HT1080 (cell line): Measurements from ENCODE around the gene SDK2. TPM values are rescaled to one million over a fixed set of nuclear protein-coding genes. Genes with fewer than 3 reads are reported as not detected.
"Not testable (repeated sequence)": the region's sequence is repeated elsewhere in the genome, so short reads cannot be mapped to it uniquely, and the experiment has no call there.

ENCODE experiments used
- DNase-seq: peaks from one replicate; pipeline ENCODE4 v3.0.0-alpha.2; 2015; ENCODE audit warnings: low read depth
- total RNA-seq: library from RNA; depleted of rRNA; stranded (reverse); fragments of >200 nt; shearing (Covaris generic); gene quantifications from 2 replicates; pipeline ENCODE4 v1.2.3, GENCODE V29; 2014

Gene SDK2
- total RNA-seq, 1 experiment from 2014 or later: 0.39 TPM

DNA sequence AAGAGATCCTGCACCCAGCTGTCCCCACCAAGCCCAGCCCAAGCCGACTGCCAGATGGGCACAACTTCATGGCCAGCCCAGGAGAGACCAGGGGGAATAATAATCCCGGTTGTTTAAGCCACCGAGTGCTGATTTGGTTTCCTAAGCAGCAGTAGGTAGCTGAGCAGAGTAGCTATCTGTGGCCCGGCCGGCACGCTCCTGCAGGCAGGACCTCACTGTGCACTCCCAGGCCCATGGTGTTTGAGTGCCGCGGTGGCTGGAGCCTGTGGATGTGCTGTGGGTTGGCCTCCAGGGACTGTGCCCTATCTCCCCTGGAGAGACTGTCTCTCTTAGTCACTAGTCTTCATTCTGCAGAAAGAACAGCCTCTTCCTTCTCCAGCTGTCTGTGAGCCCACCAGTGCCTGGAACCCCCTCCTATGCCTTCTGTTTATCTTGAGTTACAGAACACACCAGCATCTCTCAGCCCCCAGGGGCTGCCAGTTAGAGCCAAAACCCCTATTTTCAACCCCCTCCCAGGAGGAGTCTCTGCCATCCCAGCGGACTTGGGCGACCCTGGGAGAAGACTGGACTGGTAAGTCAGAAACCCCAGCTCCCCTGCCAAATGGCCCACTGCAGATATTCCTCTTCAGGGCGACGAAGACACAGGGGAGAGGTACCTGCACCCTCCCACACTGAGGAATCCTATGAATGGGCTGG, 152.0 kb downstream of the SDK2 start:
- no peak for DNase-seq

DNA sequence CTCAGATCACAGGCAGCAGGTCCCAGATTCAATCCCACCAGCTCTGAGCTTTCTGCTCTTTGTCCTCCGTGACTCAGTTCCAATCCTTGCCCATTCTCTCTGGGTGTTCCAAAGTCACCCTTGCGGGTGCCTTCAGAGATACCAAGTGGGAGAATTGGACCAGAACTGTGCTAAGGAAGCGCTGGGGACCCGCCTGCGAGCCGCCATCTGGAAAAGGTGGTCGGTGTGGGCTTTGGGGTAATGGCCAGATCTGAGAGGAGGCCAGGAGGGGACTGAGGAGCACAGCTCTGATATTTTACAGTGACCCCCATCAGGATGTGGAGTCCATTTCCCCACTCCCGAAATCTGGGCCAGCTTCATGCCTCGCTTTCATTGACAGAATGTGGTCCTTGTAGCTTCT, 152.6 kb downstream of the SDK2 start:
- DNase-seq: no peak

DNA sequence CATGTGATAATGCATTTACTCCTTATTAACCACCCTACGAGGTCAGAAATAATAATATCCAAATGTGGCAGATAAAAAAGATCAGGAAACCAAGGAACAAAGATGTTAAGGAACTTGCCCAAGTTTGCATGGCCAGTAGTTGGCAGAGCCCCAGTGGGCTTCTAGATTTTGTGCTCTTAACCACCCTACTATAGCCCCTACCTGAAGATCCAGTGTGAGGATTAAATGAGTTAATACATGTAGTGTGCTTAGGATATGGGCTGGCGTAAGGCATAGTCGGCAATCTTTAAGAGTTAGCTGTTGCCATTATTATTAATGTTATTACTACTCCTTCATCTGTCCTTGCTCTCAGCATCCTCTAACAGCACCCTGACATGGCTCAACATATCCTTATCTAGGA, 153.4 kb downstream of the SDK2 start:
- DNase-seq: no peak

- DNase-seq: no peak
Measured at GRCh38 chr17:73489991-73490390, 154.3 kb downstream of the SDK2 start.

- no peak for DNase-seq
Measured at GRCh38 chr17:73489333-73489732, 154.9 kb downstream of the SDK2 start.

- DNase-seq: no peak
Measured at GRCh38 chr17:73485130-73485529, 159.1 kb downstream of the SDK2 start.

GRCh38 chr17:73482894-73483293, 161.4 kb downstream of the SDK2 start:
- DNase-seq: no peak

GRCh38 chr17:73482251-73482716, 162.0 kb downstream of the SDK2 start:
- no peak for DNase-seq

DNA sequence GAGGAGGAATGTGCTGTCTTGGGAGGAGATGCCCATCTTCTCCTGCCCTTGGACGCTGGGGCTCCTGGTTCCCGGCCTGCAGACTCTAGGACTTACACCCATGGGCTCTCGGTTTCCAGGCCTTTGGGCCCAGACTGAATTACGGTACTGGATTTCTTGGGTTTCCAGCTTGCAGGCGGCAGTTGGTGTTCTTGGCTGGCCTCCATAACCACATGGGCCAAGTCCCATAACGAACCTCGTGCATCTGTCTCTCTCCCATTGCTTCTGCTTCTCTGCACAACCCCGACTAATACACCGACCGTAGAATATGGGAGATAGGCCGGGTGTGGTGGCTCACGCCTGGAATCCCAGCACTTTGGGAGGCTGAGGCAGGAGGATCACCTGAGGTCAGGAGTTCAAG, 162.6 kb downstream of the SDK2 start:
- DNase-seq: no peak

- DNase-seq: no peak
Measured at GRCh38 chr17:73480740-73481139, 163.5 kb downstream of the SDK2 start.

DNA sequence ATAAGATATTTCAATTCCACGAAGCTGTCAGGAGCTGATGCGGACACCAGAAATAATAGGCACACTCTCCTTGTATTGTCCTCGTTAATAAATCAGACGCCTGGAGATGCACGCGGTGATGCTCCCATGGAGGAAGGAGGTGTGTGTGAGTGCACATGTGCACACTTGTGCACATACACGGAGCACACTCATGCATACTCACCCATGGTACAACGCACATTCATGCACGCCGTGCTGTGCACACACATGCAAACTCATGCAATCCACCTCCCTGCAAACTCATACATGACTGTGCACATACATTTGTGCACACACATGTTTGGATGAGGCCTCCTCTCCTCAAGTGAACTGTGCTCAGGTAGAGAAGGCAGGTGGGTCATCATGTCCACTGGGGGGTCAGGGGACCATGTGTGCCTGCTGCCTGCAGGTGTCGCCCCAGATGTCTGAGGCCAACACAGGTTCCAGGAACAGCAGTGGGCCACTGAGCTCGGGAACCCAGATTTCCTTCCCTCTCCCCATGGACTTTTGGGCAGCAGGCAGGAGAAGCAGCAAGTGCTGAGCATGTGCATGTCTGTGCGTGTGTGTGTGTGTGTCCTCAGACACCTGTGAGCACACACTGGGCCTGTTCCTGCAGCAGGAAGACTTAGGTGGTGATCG, 165.3 kb downstream of the SDK2 start:
- no peak for DNase-seq

DNA sequence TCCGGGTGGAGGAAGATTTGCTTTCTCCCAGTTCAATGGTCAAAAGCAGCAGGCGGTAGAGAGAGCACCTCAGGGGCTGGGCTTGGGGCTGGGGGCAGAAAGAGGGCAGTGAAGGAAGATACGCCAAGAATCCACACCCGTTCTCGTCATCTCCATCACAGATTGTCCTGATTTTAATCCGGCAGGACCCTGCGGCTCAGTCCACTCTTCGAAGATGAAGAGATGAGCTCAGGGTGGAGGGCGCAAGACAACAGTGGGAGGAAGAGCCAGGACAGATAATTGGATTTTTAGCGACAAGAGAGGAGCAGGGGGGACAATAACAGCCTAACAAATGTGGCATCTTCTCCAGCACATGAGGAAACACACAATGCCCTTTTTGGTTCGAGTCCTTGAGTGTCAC, 165.9 kb downstream of the SDK2 start:
- DNase-seq: no peak

DNA sequence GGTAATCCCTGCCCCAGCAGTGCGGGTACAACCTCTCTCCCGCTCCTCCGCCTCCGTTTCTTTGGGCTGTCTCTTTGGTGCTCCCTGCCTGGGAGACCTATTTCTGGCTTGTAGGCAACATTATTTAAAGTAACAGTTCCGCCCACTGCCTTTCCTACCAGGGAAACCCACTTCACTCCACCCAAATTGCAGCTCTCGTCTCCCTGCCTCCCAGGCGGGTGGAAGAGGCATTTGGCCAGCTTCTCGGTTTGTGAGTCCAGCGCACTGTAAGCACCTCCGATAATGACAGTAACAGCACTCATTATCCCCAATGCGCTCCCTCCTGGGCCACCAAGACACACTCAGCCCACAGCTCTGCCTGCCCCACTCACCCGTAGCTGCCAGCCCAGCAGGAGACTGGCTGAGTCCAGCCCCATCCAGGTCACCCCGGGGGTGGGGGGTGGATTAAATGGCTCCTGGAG, 167.3 kb downstream of the SDK2 start:
- DNase-seq: no peak

DNA sequence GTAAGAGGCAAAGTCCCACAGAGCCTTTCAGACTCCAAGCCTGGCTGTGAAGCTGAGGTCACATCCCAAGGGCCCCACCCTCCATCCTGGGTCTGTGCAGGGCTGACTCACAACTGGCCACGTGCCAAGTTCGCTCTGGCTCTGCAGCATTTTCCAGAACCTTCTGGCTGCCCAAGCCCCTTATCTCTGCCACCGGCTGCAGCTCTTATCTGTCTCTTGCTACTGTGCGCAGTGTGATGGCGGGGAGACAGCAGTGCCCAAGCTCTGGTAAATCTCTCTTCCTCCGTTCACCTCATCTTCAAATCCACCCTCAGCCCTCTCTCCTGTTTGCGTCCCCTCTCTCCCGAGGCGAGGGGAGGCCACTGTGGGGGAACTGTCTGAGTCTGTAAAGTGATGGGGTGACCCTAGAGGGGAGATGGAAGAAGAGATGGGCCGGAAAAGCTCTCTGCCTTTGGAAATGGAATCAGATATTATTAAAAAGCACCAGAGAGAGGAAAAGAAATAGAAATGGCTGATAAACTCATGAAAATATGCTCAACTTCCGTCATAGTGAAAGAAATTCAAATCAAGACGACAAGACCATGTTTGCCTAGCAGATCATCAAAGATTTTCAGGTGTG, 169.8 kb downstream of the SDK2 start:
- DNase-seq: peak; percentile 58

DNA sequence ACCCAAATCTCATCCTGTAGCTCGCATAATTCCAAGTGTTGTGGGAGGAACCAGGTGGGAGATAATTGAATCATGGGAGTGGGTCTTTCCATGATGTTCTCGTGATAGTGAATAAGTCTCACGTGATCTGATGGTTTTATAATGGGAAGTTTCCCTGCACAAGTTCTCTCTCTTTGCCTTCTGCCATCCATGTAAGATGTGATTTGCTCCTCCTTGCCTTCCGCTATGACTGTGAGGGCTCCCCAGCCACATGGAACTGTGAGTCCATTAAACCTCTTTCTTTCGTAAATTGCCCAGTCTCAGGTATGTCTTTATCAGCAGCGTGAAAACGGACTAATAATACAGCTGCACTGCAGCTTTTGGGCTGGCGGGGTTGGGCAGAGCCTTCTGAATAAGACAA, 171.5 kb downstream of the SDK2 start:
- DNase-seq: not testable (repeated sequence)

GRCh38 chr17:73471924-73472323, 172.3 kb downstream of the SDK2 start:
- no peak for DNase-seq

DNA sequence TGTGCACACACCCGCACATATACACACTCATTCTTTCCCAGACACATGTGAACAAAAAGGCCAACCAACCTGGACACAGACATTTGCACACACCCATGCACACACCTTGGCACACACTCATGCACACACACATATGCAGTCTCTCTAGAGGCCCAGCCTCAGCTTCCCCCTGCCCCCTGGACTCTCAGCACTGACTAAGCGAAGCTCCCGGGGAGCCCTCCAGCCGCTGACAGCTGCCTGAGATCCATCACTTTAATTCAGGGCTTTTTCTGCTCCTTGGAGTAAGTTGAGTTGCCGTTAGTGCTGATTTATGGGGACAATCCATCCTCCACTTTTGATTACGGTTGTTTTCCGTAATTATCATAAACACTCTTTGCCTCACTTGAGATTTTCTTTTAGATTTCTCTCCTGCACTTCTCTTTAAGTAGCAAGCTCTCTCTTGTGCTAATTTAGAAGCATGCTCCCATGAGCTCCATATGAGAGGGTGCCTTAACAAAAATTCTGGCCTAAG, 173.9 kb downstream of the SDK2 start:
- no peak for DNase-seq

GRCh38 chr17:73469311-73469710, 174.9 kb downstream of the SDK2 start:
- DNase-seq: no peak

GRCh38 chr17:73468221-73468620, 176.0 kb downstream of the SDK2 start:
- DNase-seq: no peak

DNA sequence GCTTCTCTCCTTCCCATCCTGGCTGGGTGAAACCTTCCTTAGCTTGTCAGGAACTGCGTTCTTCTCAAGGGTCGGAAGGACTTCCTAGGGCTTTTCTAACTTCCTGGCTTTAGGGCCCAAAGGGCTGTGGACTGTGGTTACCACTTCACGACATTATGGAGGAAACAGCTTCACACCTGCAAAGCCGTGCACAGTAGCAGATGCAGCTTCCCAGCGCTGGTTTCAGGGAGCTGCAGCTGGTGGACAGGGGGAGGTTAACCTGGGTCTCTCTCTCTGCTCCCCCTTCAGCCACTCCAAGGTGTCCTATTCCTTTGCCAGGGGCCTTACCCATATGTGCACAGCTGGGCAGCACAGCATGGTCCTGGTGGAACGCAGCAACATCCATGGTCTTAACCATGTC, 176.6 kb downstream of the SDK2 start:
- no peak for DNase-seq

- DNase-seq: no peak
Measured at GRCh38 chr17:73466704-73467433, 177.4 kb downstream of the SDK2 start.

DNA sequence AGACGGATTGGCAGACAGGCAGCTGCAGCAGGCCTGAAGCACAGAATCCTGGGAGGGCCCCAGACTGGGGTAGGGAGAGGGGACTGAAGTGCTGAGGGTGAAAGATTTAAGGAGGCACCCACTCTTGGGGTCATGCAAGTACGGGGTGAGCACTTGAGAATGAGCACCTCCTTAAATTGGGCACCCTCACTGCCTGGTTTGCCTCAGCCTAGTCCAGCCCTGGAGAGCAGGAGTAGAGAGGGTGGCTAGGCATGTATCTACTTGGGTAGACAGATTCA, 178.4 kb downstream of the SDK2 start:
- DNase-seq: no peak
